Urinary bladder (tissue), 4 donors: ENCODE measurements around the gene RAP1B. TPM values are rescaled to one million over a fixed set of nuclear protein-coding genes. Genes with fewer than 3 reads are reported as not detected.

Source experiments
- DNase-seq: peaks from one replicate; pipeline ENCODE4 v3.0.0-alpha.2; 2015; ENCODE audit errors: extremely low spot score
- H3K27ac ChIP-seq: one replicate; pipeline ENCODE4 v1.5.1; 2013; ENCODE audit warnings: low read depth, mild to moderate bottlenecking, moderate library complexity
- H3K36me3 ChIP-seq: one replicate; pipeline ENCODE4 v1.6.1; 2013; ENCODE audit warnings: mild to moderate bottlenecking, moderate library complexity; ENCODE audit not compliant: insufficient read depth
- H3K4me1 ChIP-seq: one replicate; pipeline ENCODE4 v1.6.1; 2013; ENCODE audit warnings: mild to moderate bottlenecking, moderate library complexity; ENCODE audit not compliant: insufficient read depth
- H3K4me3 ChIP-seq: one replicate; pipeline ENCODE4 v1.5.1; 2013; ENCODE audit warnings: low read depth, low read length
- WGBS: extraction: QIAGEN DNeasy Blood & Tissue Kit; methylation state at CpG from one replicate; pipeline ENCODE4 v1.1.7; 2013; 5-methylcytosine and 5-hydroxymethylcytosine counted together
- polyA plus RNA-seq: library from polyadenylated mRNA; stranded (reverse); fragments of 200-250 nt; gene quantifications from one replicate; pipeline ENCODE4 v1.2.3, GENCODE V29; 2013
- total RNA-seq: library from RNA; depleted of rRNA; stranded (reverse); fragments of >200 nt; gene quantifications from one replicate; pipeline ENCODE4 v1.2.3, GENCODE V29; 2014
- donor health status: healthy with polysubstance abuse.
- donor health status: healthy.

The RAP1B gene
- total and polyA plus RNA-seq, 2 donors, result 145 to 302 TPM

GRCh38 chr12:68617160-68617926, 6.6 kb downstream of the RAP1B start:
- Histone ChIP-seq H3K4me3 (no peak overlapping the region), H3K27ac (no peak overlapping the region), H3K4me1 (peaks cover 5% of the 10 kb centered on the region), H3K36me3 (no peaks in the 10 kb centered on the region)
- no peak for DNase-seq
- WGBS, result 60% methylated on average over 4 of the region's 4 CpGs

- Histone ChIP-seq H3K36me3 (no peaks in the 10 kb centered on the region), H3K4me1 (peaks cover 2% of the 10 kb centered on the region), H3K4me3 (no peak overlapping the region), H3K27ac (no peak overlapping the region)
- DNase-seq, result no peak
Measured at GRCh38 chr12:68619541-68619940, 8.8 kb downstream of the RAP1B start.

DNA sequence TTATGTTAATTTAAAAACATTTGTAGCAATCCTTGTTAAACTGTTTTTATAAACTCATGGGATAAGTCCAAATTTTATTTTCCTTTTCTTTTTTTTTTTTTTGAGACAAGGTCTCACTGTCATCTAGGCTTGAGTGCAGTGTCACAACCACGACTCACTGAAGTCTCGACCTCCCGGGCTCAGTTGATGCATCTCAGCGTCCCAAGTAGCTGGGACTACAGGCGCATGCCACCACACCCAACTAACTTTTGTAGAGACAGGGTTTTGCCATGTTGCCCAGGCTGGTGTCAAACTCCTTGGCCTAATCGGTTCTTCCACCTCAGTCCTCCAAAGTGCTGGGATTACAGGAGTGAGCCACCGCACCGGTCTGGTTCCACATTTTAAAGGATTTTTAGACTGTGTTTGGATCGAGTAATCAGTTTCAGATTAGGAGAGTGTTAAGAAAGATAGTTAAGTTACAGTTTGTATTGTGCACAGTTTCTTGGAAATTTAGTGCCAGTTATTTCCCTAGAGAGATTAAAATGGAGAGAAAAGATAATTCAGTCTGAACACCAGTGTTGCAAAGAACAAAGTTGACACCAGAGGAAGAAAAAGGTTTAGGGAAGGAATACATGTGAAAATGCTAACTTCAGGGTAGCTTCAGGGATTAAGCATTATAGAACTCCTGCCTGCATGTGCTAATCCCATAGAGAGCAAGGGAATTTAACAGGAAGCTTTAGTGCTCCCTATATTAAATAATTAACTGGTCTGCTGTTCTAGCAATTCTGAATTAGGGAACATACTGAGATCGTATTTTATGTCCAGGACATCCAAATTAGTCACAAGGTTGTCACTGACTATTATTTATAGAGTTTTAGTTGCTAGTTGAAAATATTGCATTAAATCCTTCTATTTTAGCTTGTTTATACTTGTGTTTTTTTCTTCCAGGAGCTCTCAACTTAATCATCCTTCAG, 10.1 kb downstream of the RAP1B start:
- Histone ChIP-seq H3K27ac (no peak overlapping the region), H3K4me3 (no peak overlapping the region), H3K4me1 (peaks cover 2% of the 10 kb centered on the region), H3K36me3 (no peaks in the 10 kb centered on the region)
- 76% methylated on average over 10 of the region's 10 CpGs for WGBS
- no peak for DNase-seq

DNA sequence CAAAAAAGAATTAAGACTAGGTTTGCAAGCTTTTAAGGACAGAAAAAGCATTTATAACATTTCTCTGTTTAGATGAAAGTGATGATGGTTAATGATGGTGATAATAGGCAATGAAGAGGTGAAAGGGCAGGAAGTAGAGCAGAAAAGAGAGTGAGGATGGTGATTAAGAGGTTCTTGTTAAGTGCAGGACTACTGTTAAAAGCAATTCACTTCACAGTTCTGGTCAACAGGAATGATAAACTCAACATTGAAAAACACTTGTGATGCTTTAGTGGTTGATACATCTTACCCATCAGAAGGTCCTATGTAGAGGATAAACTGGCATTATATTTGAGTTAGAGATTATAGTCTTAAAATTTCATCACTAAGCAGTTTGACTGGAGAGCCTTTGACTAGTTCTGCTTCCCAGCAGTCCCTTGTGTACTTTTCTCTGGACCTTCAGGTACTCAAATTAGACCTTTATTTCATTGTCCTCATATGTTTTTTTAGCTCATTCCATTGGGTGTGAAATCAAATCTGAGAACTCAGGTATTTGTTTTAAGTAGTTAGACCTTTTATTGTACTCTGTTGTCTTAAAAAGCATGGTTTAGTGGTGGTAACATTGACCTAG, 10.9 kb downstream of the RAP1B start:
- Histone ChIP-seq H3K36me3 (no peaks in the 10 kb centered on the region), H3K4me1 (peaks cover 2% of the 10 kb centered on the region), H3K27ac (peak overlapping the region; percentile 23), H3K4me3 (no peak overlapping the region)
- DNase-seq, result no peak

GRCh38 chr12:68622250-68622649, 11.6 kb downstream of the RAP1B start:
- Histone ChIP-seq H3K36me3 (peaks cover 2% of the 10 kb centered on the region), H3K27ac (no peak overlapping the region), H3K4me3 (no peak overlapping the region), H3K4me1 (peaks cover 2% of the 10 kb centered on the region)
- WGBS, result 34% methylated on average over 1 of the region's 1 CpG
- no peak for DNase-seq

DNA sequence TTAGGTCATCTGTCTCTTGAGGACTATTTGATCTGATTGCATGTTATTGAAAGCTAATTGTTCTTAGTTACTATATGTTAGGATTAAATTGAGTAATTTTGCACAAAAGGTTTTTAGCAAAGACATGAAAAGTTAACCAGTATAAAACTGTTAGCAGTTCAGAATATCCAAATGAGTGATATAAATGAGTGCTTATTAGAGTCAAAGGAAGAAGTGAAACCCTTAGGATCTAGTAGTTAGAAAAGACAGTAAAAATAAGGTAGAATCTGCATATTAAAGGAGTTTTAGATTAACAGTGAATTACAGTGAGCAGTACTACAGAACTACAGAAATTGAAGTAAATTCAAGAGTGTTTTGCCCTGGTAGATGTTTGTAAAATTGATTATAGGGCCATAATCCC, 12.4 kb downstream of the RAP1B start:
- Histone ChIP-seq H3K4me3 (no peak overlapping the region), H3K4me1 (peaks cover 2% of the 10 kb centered on the region), H3K27ac (no peak overlapping the region), H3K36me3 (peaks cover 2% of the 10 kb centered on the region)
- no peak for DNase-seq

DNA sequence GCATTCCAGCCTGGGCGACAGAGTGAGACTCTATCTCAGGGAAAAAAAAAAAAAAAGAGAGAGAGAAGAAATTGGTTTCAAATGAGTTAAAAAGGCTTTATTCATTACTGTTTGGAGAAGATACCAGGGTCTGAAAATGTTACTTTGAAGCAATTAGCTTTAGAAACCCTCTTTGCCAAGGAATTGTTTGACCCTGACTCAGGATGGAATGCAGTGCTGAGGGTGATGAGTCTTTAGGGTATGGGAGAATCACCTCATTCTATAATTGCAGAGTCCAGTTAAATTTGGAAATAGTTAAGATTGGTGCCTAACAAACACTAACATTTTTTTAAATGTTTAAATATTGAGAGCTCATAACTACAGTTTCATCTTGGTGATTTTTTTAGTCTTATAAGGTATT, 13.3 kb downstream of the RAP1B start:
- Histone ChIP-seq H3K4me1 (peaks cover 2% of the 10 kb centered on the region), H3K27ac (no peak overlapping the region), H3K36me3 (peaks cover 2% of the 10 kb centered on the region), H3K4me3 (no peak overlapping the region)
- no peak for DNase-seq
- 96% methylated on average over 1 of the region's 1 CpG for WGBS

GRCh38 chr12:68624933-68625332, 14.2 kb downstream of the RAP1B start:
- no peak for DNase-seq
- Histone ChIP-seq H3K36me3 (peaks cover 2% of the 10 kb centered on the region), H3K27ac (no peak overlapping the region), H3K4me3 (no peak overlapping the region), H3K4me1 (peaks cover 2% of the 10 kb centered on the region)
- WGBS, result 98% methylated on average over 2 of the region's 2 CpGs

GRCh38 chr12:68627673-68628319, 17.1 kb downstream of the RAP1B start:
- peaks cover 2% of the 10 kb centered on the region for H3K4me1 ChIP-seq
- H3K36me3 ChIP-seq, result peaks cover 2% of the 10 kb centered on the region
- no peak for DNase-seq
- 98% methylated on average over 3 of the region's 3 CpGs for WGBS
- H3K27ac ChIP-seq, result no peak overlapping the region
- H3K4me3 ChIP-seq, result no peak overlapping the region

DNA sequence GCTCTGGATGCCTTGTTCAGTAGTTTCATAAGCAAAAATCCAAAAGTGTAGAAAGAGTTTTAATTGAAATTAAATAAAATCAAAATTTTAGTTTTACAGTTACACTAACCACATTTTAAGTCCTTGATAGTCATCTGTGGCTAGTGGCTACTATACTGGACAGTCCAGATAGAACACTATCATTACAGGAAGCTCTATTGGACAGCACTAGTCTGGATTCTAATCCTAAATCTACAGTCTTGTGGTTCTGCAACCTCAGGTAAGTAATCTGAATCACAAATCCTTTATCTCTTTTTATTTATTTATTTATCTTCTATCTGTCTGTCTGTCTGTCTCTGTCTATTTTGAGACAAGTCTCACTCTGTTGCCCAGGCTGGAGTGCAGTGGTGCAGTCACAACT, 18.0 kb downstream of the RAP1B start:
- Histone ChIP-seq H3K36me3 (peaks cover 2% of the 10 kb centered on the region), H3K4me3 (no peak overlapping the region), H3K27ac (no peak overlapping the region), H3K4me1 (peaks cover 2% of the 10 kb centered on the region)
- no peak for DNase-seq

- peaks cover 2% of the 10 kb centered on the region for H3K4me1 ChIP-seq
- no peak overlapping the region for H3K27ac ChIP-seq
- no peak for DNase-seq
- H3K36me3 ChIP-seq, result peaks cover 2% of the 10 kb centered on the region
- H3K4me3 ChIP-seq, result no peak overlapping the region
Measured at GRCh38 chr12:68630050-68630449, 19.4 kb downstream of the RAP1B start.

DNA sequence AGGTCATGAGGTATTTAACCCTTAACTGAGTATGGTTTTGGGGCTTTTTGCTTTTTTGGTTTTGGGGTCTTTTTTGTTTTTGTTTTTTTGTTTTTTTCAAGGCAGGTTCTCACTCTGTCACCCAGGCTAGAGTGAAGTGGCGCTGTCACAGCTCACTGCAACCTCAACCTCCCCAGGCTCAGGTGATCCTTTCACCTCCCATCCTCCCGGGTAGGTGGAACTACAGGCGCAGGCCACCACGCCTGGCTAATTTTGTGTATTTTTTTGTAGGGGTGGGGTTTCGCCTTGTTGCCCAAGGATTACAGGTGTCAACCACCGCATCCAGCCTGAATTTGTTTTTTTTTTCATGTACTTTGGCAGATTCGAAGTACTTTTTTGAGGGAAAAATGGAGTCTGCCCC, 19.9 kb downstream of the RAP1B start:
- Histone ChIP-seq H3K4me1 (peaks cover 2% of the 10 kb centered on the region), H3K36me3 (peaks cover 2% of the 10 kb centered on the region), H3K4me3 (no peak overlapping the region), H3K27ac (no peak overlapping the region)
- DNase-seq, result no peak
- WGBS, result 97% methylated on average over 7 of the region's 7 CpGs

DNA sequence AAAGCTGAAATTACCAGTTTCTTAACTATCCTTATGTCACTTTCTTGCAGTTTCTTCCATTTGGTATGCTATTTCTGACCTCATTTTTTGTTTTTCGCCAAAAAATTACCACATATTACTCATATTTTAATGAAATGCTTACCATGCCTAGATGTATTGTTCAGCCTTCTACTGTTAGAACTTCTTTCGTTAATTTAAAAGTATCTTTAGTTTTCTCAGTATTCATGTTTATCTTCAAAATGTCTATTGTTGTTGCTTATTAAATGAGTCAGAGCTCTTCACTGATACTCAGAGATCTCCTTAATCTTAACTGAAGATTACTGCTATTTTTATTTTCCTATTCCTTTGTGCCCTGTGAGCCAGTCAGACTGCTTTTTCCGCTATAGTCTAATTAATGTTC, 20.5 kb downstream of the RAP1B start:
- DNase-seq, result no peak
- no peak overlapping the region for H3K27ac ChIP-seq
- peaks cover 2% of the 10 kb centered on the region for H3K4me1 ChIP-seq
- peaks cover 2% of the 10 kb centered on the region for H3K36me3 ChIP-seq
- H3K4me3 ChIP-seq, result no peak overlapping the region
- WGBS, result 72% methylated on average over 3 of the region's 3 CpGs
